K562 (cell line): ENCODE measurements around the gene PRKRIP1. TPM values are rescaled to one million over a fixed set of nuclear protein-coding genes. Genes with fewer than 3 reads are reported as not detected.

Source experiments
- CBX8 ChIP-seq: fragments of 200-600 bp; sonication (generic); IDR thresholded peaks from 2 replicates; pipeline ENCODE4 v1.6.1; 2012; ENCODE audit warnings: borderline replicate concordance, mixed run types, low read depth, mild to moderate bottlenecking, moderate library complexity, mixed read lengths, low read length, control low read depth, inconsistent platforms; ENCODE audit not compliant: poor library complexity, severe bottlenecking; ENCODE audit errors: extremely low read depth
- ETS2 ChIP-seq: IDR thresholded peaks from 2 replicates; pipeline ENCODE4 v1.6.1; 2016; ENCODE audit warnings: borderline replicate concordance, missing genetic modification characterization, mild to moderate bottlenecking, moderate library complexity, missing compliant biosample characterization; ENCODE audit not compliant: poor library complexity, severe bottlenecking
- KDM2B ChIP-seq: fragments of 250-450 bp; sonication (Bioruptor Pico); IDR thresholded peaks from 2 replicates; pipeline ENCODE4 v1.8.0; 2021; ENCODE audit warnings: mild to moderate bottlenecking, moderate library complexity
- KDM4B ChIP-seq, 2 experiments: fragments of 450-650 bp in 1 of 2; sonication (generic) in 1 of 2; IDR thresholded peaks; 2 replicates each; pipeline ENCODE4 v1.6.1; 2016 to 2017; ENCODE audit warnings: borderline replicate concordance in 2 of 2, antibody characterized with exemption in 1 of 2, low read depth in 1 of 2, mild to moderate bottlenecking in 1 of 2
- MAZ ChIP-seq, 2 experiments: fragments of 450-650 bp in 1 of 2; sonication (generic) in 1 of 2; formaldehyde crosslinking; IDR thresholded peaks in 1 of 2; conservative IDR thresholded peaks in 1 of 2; 2 replicates each; pipeline versions ENCODE4 v1.4.0 to v1.5.0; 2020; ENCODE audit warnings: mild to moderate bottlenecking in 1 of 2, missing genetic modification reagents in 1 of 2
- MTA1 ChIP-seq: fragments of 450-650 bp; IDR thresholded peaks from 2 replicates; pipeline ENCODE4 v1.6.1; 2017; ENCODE audit warnings: borderline replicate concordance
- PHF8 ChIP-seq: fragments of 200-600 bp; sonication (generic); IDR thresholded peaks from 2 replicates; pipeline ENCODE4 v1.6.1; 2012; ENCODE audit warnings: mixed run types, mild to moderate bottlenecking, inconsistent platforms, low read length, moderate library complexity, borderline replicate concordance
- RBM15 ChIP-seq: fragments of 200-400 bp; formaldehyde crosslinking; IDR thresholded peaks from 2 replicates; pipeline ENCODE4 v1.6.1; 2018; ENCODE audit warnings: mild to moderate bottlenecking, low read length, moderate library complexity; ENCODE audit not compliant: insufficient read depth
- SMARCA5 ChIP-seq: fragments of 450-650 bp; IDR thresholded peaks from 2 replicates; pipeline ENCODE4 v1.6.1; 2016
- SMARCE1 ChIP-seq: fragments of 450-650 bp; IDR thresholded peaks from 2 replicates; pipeline ENCODE4 v1.7.1; 2016; ENCODE audit warnings: mild to moderate bottlenecking
- ZEB2 ChIP-seq: fragments of 450-650 bp; IDR thresholded peaks from 2 replicates; pipeline ENCODE4 v1.6.1; 2016
- ZNF3 ChIP-seq: fragments of 250-450 bp; sonication (Bioruptor Pico); IDR thresholded peaks from 2 replicates; pipeline ENCODE4 v1.5.0; 2021; ENCODE audit warnings: mild to moderate bottlenecking, moderate library complexity
- polyA plus RNA-seq, 8 experiments: library from polyadenylated mRNA; depleted of rRNA in 4 of 8; stranded (reverse) in 5 of 8; unstranded in 3 of 8; fragments of >200 nt; fragmentation: Nextera tagmentation in 2 of 8; fragmentation: Illumina TruSeq in 1 of 8; extraction: Ambion mirVana in 2 of 8; extraction: Trizol in 1 of 8; gene quantifications; 2 replicates each; pipeline versions ENCODE4 v1.2.1 to v1.2.3, GENCODE V29; 2011 to 2014; ENCODE audit warnings: inconsistent platforms in 1 of 8, missing spikeins in 1 of 8
- total RNA-seq, 7 experiments: library from RNA; depleted of rRNA in 6 of 7; stranded (reverse); fragments of >200 nt in 6 of 7; fragmentation: Illumina TruSeq in 2 of 7; extraction: Trizol in 2 of 7; gene quantifications; 2 replicates each; pipeline versions ENCODE4 v1.2.1 to v1.2.3, GENCODE V29; 2011 to 2021; ENCODE audit warnings: low replicate concordance in 1 of 7
- TF ChIP-seq, protein P1 (sequence below), 3 experiments: IDR thresholded peaks in 2 of 3; conservative IDR thresholded peaks in 1 of 3; 2 replicates each; pipeline ENCODE4 v1.5.1; 2011 to 2012; ENCODE audit warnings: low read length in 3 of 3, mild to moderate bottlenecking in 3 of 3, control low read depth in 2 of 3, improper control_type of control experiment in 1 of 3, inconsistent platforms in 1 of 3, low read depth in 1 of 3, mixed read lengths in 1 of 3, moderate library complexity in 1 of 3; ENCODE audit not compliant: insufficient read depth in 2 of 3
- TF ChIP-seq, protein P2 (sequence below): fragments of 250-450 bp; sonication (Bioruptor Pico); IDR thresholded peaks from 2 replicates; pipeline ENCODE4 v1.8.0; 2021; ENCODE audit warnings: moderate library complexity, mild to moderate bottlenecking, inconsistent platforms
- TF ChIP-seq, protein P3 (sequence below): sonication (generic); formaldehyde crosslinking; IDR thresholded peaks from 2 replicates; pipeline ENCODE4 v1.8.0; 2022; ENCODE audit warnings: mild to moderate bottlenecking, missing genetic modification reagents, borderline replicate concordance
- TF ChIP-seq, protein P4 (sequence below): fragments of 250-450 bp; sonication (Bioruptor Pico); IDR thresholded peaks from 2 replicates; pipeline ENCODE4 v1.8.0; 2022; ENCODE audit warnings: moderate library complexity, mild to moderate bottlenecking, inconsistent platforms
- TF ChIP-seq, protein P5 (sequence below): fragments of 250-450 bp; sonication (Bioruptor Pico); IDR thresholded peaks from 2 replicates; pipeline ENCODE4 v1.9.0; 2021; ENCODE audit warnings: mild to moderate bottlenecking

The PRKRIP1 gene
- total and polyA plus RNA-seq, 9 of the 15 experiments (the other 6 are each of a cell fraction or from before 2014, with no cell fraction given) = 14.9 to 52.1 (median 19.8) TPM

DNA sequence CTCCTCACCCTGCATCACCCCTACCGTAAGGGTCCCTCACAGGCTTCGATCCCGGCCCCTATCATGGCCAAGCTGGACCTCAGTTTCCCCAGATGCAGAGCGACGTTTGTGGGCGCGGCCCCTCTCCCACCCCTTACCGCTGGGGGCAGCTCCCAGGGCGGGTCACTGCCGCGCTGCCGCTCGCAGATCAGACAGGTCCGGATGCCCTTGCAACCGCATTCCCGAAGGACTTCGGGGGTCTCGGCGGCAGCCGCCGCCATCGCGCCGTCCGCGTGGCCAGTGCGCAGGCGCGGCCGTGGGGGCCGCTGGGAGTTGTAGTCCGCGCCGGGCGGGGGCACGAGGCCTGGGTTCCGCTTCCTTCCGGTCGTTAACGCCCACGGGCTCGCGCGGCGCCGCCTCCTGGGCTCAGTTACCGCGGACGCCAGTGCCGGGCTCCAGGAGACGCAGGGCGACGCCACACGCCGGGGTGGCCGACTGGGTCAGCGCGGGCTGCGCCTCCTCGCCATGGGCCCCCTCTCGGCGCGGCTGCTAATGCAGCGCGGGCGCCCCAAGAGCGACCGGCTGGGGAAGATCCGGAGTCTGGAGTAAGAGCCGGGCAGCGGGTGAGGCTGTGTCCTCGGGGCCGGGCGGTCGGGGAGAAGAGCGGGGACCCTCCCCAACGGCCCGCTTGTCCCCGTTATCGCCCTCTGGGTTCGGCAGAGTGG is 68.6 kb downstream of the PRKRIP1 start, which contains the start of the genes ALKBH4 and LRWD1 (continued):
- TF ChIP-seq, protein P1, sequence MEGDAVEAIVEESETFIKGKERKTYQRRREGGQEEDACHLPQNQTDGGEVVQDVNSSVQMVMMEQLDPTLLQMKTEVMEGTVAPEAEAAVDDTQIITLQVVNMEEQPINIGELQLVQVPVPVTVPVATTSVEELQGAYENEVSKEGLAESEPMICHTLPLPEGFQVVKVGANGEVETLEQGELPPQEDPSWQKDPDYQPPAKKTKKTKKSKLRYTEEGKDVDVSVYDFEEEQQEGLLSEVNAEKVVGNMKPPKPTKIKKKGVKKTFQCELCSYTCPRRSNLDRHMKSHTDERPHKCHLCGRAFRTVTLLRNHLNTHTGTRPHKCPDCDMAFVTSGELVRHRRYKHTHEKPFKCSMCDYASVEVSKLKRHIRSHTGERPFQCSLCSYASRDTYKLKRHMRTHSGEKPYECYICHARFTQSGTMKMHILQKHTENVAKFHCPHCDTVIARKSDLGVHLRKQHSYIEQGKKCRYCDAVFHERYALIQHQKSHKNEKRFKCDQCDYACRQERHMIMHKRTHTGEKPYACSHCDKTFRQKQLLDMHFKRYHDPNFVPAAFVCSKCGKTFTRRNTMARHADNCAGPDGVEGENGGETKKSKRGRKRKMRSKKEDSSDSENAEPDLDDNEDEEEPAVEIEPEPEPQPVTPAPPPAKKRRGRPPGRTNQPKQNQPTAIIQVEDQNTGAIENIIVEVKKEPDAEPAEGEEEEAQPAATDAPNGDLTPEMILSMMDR (IDR thresholded peaks at IDR 0.05 in 2 of 3, conservative IDR thresholded peaks at IDR 0.05 in 1 of 3; ENCODE audit: insufficient read depth in 2 of 3, low read depth in 1 of 3, low read length in 3 of 3) = peak; percentile 48 to 75 (median 64); a peak in 5 of 6 replicates
- TF ChIP-seq, protein P2, sequence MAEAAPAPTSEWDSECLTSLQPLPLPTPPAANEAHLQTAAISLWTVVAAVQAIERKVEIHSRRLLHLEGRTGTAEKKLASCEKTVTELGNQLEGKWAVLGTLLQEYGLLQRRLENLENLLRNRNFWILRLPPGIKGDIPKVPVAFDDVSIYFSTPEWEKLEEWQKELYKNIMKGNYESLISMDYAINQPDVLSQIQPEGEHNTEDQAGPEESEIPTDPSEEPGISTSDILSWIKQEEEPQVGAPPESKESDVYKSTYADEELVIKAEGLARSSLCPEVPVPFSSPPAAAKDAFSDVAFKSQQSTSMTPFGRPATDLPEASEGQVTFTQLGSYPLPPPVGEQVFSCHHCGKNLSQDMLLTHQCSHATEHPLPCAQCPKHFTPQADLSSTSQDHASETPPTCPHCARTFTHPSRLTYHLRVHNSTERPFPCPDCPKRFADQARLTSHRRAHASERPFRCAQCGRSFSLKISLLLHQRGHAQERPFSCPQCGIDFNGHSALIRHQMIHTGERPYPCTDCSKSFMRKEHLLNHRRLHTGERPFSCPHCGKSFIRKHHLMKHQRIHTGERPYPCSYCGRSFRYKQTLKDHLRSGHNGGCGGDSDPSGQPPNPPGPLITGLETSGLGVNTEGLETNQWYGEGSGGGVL = no peak
- TF ChIP-seq ZNF3 (CRISPR knock-in tag) (no peak), PHF8 (peak; percentile 82; the same call in 1 of the 2 replicates), CBX8 (no peak), KDM2B (CRISPR knock-in tag) (peak; percentile 71), MAZ (CRISPR knock-in tag; conservative IDR thresholded peaks at IDR 0.05 in 1 of 2, IDR thresholded peaks at IDR 0.05 in 1 of 2) (peak; percentile 96 to 99), SMARCA5 (peak; percentile 0; the same call in 1 of the 2 replicates), ETS2 (tag) (no peak), MTA1 (no peak), SMARCE1 (peak; percentile 15; the same call in 1 of the 2 replicates), KDM4B (IDR thresholded peaks at IDR 0.05; ENCODE audit: borderline replicate concordance in 2 of 2, low read depth in 1 of 2) (peak in 1 of 2 experiments; percentile 78; a peak in 1 of 4 replicates), ZEB2 (no peak), RBM15 (no peak)
- TF ChIP-seq, protein P3, sequence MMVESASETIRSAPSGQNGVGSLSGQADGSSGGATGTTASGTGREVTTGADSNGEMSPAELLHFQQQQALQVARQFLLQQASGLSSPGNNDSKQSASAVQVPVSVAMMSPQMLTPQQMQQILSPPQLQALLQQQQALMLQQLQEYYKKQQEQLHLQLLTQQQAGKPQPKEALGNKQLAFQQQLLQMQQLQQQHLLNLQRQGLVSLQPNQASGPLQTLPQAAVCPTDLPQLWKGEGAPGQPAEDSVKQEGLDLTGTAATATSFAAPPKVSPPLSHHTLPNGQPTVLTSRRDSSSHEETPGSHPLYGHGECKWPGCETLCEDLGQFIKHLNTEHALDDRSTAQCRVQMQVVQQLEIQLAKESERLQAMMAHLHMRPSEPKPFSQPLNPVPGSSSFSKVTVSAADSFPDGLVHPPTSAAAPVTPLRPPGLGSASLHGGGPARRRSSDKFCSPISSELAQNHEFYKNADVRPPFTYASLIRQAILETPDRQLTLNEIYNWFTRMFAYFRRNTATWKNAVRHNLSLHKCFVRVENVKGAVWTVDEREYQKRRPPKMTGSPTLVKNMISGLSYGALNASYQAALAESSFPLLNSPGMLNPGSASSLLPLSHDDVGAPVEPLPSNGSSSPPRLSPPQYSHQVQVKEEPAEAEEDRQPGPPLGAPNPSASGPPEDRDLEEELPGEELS (CRISPR knock-in tag) = 0 out of 2 replicates have a peak, but pooled peaks have one; percentile 27
- TF ChIP-seq, protein P4, sequence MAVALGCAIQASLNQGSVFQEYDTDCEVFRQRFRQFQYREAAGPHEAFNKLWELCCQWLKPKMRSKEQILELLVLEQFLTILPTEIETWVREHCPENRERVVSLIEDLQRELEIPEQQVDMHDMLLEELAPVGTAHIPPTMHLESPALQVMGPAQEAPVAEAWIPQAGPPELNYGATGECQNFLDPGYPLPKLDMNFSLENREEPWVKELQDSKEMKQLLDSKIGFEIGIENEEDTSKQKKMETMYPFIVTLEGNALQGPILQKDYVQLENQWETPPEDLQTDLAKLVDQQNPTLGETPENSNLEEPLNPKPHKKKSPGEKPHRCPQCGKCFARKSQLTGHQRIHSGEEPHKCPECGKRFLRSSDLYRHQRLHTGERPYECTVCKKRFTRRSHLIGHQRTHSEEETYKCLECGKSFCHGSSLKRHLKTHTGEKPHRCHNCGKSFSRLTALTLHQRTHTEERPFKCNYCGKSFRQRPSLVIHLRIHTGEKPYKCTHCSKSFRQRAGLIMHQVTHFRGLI (CRISPR knock-in tag) = no peak
- TF ChIP-seq, protein P5, sequence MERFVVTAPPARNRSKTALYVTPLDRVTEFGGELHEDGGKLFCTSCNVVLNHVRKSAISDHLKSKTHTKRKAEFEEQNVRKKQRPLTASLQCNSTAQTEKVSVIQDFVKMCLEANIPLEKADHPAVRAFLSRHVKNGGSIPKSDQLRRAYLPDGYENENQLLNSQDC = peak; percentile 80; the same call in 1 of the 2 replicates
